Adrenal gland (tissue), 12 donors: ENCODE results near the gene ZNF277. TPM values are rescaled to one million over a fixed set of nuclear protein-coding genes. Genes with fewer than 3 reads are reported as not detected.

Experiments used
- polyA plus RNA-seq, 3 donors: library from polyadenylated mRNA; stranded (reverse); fragments of 200-250 nt in 2 of 3; fragments of 350-450 nt in 1 of 3; fragmentation: Illumina TruSeq in 1 of 3; extraction: RNeasy Lipid Tissue Mini Kit (QIAGEN cat#74804) in 1 of 3; gene quantifications; one replicate each; pipeline ENCODE4 v1.2.3, GENCODE V29; 2013 to 2014
- total RNA-seq, 9 donors: library from RNA; depleted of rRNA in 4 of 9; stranded (reverse); fragments of >200 nt in 4 of 9; fragments of 120-200 nt in 1 of 9; fragmentation: NEBNext Ultra II Directional in 1 of 9; extraction: Animal tissue kit (Norgen Biotek cat#: 25700) in 1 of 9; gene quantifications; one replicate each; pipeline versions ENCODE4 v1.1.0 to v1.2.4, GENCODE V29; 2013 to 2023
- donor health status: healthy with polysubstance abuse.
- donor health status: Bipolar disorder and iron deficiency.
- donor health status: DM: yes; HTN: yes; CAD: no.
- donor health status: DM: no; HTN: no; CAD: no.
- donor health status: DM: no; HTN: no; CAD: no.
- donor health status: DM: yes; HTN: yes; CAD: no.

The ZNF277 gene
- total and polyA plus RNA-seq, 12 donors = 12.6 to 30.6 (median 19.7) TPM

Other genes with a start within 250 kb of the ZNF277 start
- 10 to 100 TPM; 11.1 to 37.6 (median 22.8) TPM for gene DOCK4, start 296 bp upstream of the ZNF277 start, total RNA-seq
- gene DOCK4, start 296 bp upstream of the ZNF277 start, polyA plus RNA-seq = 1 to 10 TPM; 6.2 to 9.2 (median 8.5) TPM
- 10 to 100 TPM; 28.6 to 58.9 (median 49.9) TPM for gene IFRD1, start 243.8 kb downstream of the ZNF277 start, total RNA-seq
- 10 to 100 TPM; 20.5 to 86.2 (median 74.1) TPM for gene IFRD1, start 243.8 kb downstream of the ZNF277 start, polyA plus RNA-seq